Bronchial epithelial cell (primary cell): ENCODE results near the gene SCIMP. TPM values are rescaled to one million over a fixed set of nuclear protein-coding genes. Genes with fewer than 3 reads are reported as not detected.
"Not testable (repeated sequence)": the region's sequence is repeated elsewhere in the genome, so short reads cannot be mapped to it uniquely, and the experiment has no call there.

Source experiments
- DNase-seq: peaks from one replicate; pipeline ENCODE4 v3.0.0-alpha.2; 2010; ENCODE audit warnings: low read depth
- FAIRE-seq: peaks from 2 replicates; lab custom pipeline; 2011; peaks lifted over from hg19 to GRCh38; lab: Jason Lieb, UNC
- H3K27me3 ChIP-seq: 2 replicates; pipeline ENCODE4 v1.5.1; 2011; ENCODE audit warnings: low read length; ENCODE audit not compliant: control insufficient read depth, insufficient read depth
- H3K36me3 ChIP-seq: 2 replicates; pipeline ENCODE4 v1.5.1; 2011; ENCODE audit warnings: low read length; ENCODE audit not compliant: control insufficient read depth, insufficient read depth
- H3K4me3 ChIP-seq: 2 replicates; pipeline ENCODE4 v1.5.1; 2011; ENCODE audit warnings: mild to moderate bottlenecking, low read depth, low read length, control low read depth
- total RNA-seq: library from RNA; depleted of rRNA; stranded (reverse); fragments of >200 nt; gene quantifications from 2 replicates; pipeline ENCODE4 v1.2.1, GENCODE V29; 2014
- TF ChIP-seq, protein P1 (sequence below): IDR thresholded peaks from 2 replicates; pipeline ENCODE4 v1.5.1; 2011; ENCODE audit warnings: mild to moderate bottlenecking, moderate library complexity, low read length, control low read depth, inconsistent platforms; ENCODE audit not compliant: insufficient read depth, severe bottlenecking

Gene SCIMP
- total RNA-seq, 1 donor from 2014 or later = not detected

DNA sequence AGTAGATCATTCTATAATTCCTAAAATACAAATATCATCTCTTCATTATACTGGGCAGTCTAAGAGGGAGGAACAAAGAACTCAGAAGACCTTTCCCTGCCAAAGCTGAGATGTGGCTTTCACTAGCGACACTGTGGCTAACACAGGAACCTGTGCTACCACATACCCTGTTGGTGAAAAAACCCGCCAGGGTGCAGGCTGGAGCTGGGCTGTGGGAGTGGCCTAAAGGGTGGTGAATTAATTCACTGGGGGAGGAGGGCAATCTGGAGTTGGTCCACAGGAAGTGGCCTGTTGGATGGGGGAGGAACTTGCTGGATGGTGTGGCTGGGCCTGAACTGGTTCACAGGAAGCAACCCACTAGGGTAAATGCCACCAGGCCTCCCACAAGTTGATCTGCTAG, 50.4 kb downstream of the SCIMP start:
- Histone ChIP-seq H3K27me3 (no peaks in the 10 kb centered on the region), H3K36me3 (no peaks in the 10 kb centered on the region), H3K4me3 (no peak overlapping the region)
- FAIRE-seq (no peak), DNase-seq (no peak)
- TF ChIP-seq, protein P1, sequence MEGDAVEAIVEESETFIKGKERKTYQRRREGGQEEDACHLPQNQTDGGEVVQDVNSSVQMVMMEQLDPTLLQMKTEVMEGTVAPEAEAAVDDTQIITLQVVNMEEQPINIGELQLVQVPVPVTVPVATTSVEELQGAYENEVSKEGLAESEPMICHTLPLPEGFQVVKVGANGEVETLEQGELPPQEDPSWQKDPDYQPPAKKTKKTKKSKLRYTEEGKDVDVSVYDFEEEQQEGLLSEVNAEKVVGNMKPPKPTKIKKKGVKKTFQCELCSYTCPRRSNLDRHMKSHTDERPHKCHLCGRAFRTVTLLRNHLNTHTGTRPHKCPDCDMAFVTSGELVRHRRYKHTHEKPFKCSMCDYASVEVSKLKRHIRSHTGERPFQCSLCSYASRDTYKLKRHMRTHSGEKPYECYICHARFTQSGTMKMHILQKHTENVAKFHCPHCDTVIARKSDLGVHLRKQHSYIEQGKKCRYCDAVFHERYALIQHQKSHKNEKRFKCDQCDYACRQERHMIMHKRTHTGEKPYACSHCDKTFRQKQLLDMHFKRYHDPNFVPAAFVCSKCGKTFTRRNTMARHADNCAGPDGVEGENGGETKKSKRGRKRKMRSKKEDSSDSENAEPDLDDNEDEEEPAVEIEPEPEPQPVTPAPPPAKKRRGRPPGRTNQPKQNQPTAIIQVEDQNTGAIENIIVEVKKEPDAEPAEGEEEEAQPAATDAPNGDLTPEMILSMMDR = no peak

DNA sequence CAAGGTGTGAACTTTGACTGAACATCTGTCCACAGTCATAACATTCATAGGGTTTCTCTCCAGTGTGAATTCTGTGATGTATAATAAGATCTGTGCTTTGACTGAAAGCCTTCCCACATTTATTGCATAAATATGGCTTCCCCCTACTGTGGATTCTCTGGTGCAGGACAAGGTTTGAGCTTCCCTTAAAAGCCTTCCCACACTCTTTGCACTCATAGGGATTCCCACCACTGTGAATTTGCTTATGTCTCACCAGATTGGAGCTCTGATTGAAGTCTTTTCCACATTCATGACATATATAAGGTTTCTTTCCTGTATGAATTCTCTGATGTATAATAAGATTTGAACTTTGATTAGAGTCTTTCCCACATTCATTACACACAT, 51.3 kb downstream of the SCIMP start:
- FAIRE-seq (no peak), DNase-seq (no peak)
- no peak overlapping the region for H3K4me3 ChIP-seq
- TF ChIP-seq, protein P1 = no peak
- H3K36me3 ChIP-seq = no peaks in the 10 kb centered on the region
- no peaks in the 10 kb centered on the region for H3K27me3 ChIP-seq

GRCh38 chr17:5182597-5183409, 51.9 kb downstream of the SCIMP start:
- H3K27me3 ChIP-seq = no peaks in the 10 kb centered on the region
- DNase-seq (no peak), FAIRE-seq (no peak)
- TF ChIP-seq, protein P1 = no peak
- H3K36me3 ChIP-seq = no peaks in the 10 kb centered on the region
- no peak overlapping the region for H3K4me3 ChIP-seq

- no peak overlapping the region for H3K4me3 ChIP-seq
- no peaks in the 10 kb centered on the region for H3K27me3 ChIP-seq
- no peak for DNase-seq
- TF ChIP-seq, protein P1 = no peak
- FAIRE-seq = no peak
- no peaks in the 10 kb centered on the region for H3K36me3 ChIP-seq
Measured at GRCh38 chr17:5181509-5182305, 53.0 kb downstream of the SCIMP start.

DNA sequence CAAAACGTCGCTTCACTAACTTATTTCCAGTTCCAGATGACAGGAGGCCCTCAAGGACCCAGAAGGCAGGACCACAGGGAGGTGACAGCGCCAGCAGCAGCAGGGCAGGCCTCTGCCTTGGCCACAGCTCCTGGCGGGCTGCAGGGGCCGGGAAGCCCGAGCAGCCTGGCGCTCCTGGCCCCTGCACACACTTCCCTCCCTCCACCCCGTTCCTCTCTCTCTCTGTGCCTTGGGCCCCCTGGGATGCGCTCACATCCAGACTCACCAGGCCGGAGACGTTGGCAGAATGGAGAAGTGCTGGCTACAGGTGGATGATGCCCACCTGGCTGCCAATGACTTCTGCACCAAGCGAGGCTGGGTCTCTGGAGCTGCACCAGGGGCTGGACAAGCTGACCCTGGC, 55.7 kb downstream of the SCIMP start:
- no peaks in the 10 kb centered on the region for H3K36me3 ChIP-seq
- DNase-seq (no peak), FAIRE-seq (no peak)
- no peaks in the 10 kb centered on the region for H3K27me3 ChIP-seq
- TF ChIP-seq, protein P1 = no peak
- H3K4me3 ChIP-seq = no peak overlapping the region

DNA sequence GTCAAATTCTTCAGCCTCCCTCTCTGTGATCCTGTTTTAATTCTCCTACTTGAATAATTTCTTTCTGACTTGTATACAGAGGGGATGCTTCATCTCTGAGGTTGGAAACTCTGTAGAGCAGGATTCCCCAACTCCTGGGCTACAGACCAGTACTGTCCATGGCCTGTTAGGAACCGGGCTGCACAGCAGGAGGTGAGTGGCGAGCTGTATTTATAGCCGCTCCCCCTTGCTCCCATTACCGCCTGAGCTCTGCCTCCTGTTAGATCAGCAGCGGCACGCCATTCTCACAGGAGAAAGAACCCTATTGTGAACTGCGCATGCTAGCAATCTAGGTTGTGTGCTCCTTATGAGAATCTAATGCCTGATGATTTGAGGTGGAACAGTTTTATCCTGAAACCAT, 59.6 kb downstream of the SCIMP start:
- not testable (repeated sequence) for H3K4me3 ChIP-seq, H3K36me3 ChIP-seq, FAIRE-seq, DNase-seq, H3K27me3 ChIP-seq

DNA sequence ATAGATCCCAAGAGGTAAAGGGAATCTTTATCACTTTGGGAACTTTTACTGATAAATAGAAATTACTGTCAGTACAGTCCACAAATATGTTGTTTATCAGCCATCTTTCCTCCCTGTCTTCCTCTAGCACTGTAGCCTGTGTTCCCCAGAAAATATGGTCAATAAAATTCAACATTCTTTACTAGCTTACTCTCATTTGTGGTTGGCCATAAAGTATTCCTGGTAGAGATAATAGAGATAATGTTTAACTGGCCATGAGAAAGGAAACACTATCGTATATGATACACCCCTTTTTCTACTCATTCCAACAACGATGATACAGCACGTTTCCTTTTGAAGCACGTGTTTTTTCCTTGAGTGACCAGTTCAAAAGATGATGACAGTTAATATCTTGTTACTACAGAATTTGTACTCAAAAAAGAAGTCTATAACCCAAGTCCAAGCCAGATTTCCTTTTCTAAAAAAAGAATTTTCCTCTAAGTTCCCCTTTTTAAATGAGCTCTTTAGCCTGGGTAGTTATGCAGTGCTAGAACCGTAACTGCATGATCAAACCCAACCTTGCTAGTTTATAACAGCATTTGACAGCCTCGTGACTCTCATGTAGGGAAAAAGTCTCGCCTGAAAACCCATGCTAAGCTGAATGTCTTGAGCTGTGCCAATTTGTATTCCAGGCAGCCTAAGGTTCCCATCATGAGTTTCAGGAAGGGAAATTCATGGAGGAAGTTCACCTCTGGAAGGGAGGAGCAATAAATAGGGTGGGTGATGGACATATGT, 68.7 kb downstream of the SCIMP start:
- not testable (repeated sequence) for H3K4me3 ChIP-seq, H3K36me3 ChIP-seq, H3K27me3 ChIP-seq, FAIRE-seq, DNase-seq
